Nephron (organoid): ENCODE results near the gene SSTR1.
"Not testable (repeated sequence)": the region's sequence is repeated elsewhere in the genome, so short reads cannot be mapped to it uniquely, and the experiment has no call there.

Experiments
- H3K27ac Mint-ChIP-seq, 3 experiments: 2 replicates each; pipeline ENCODE4 v1.8.0; 2020; ENCODE audit warnings: mixed read lengths in 3 of 3, mild to moderate bottlenecking in 2 of 3, moderate library complexity in 1 of 3
- H3K27me3 Mint-ChIP-seq: 2 replicates; pipeline ENCODE4 v1.8.0; 2021; ENCODE audit warnings: low read depth, mild to moderate bottlenecking, moderate library complexity, mixed read lengths
- H3K36me3 Mint-ChIP-seq: 2 replicates; pipeline ENCODE4 v1.8.0; 2020; ENCODE audit warnings: low read depth, mixed read lengths
- H3K4me1 Mint-ChIP-seq: 2 replicates; pipeline ENCODE4 v1.8.0; 2020; ENCODE audit warnings: mixed read lengths
- H3K4me3 Mint-ChIP-seq, 3 experiments: 2 replicates each; pipeline ENCODE4 v1.8.0; 2020; ENCODE audit warnings: mild to moderate bottlenecking in 3 of 3, mixed read lengths in 3 of 3, moderate library complexity in 2 of 3
- H3K9me3 Mint-ChIP-seq: 2 replicates; pipeline ENCODE4 v1.8.0; 2020; ENCODE audit warnings: mixed read lengths
- CTCF ChIP-seq, 3 experiments: fragments of 200-600 bp; sonication (generic); IDR thresholded peaks; one replicate each; pipeline ENCODE4 v1.5.0; 2021; ENCODE audit warnings: antibody characterized with exemption in 3 of 3; ENCODE audit not compliant: unreplicated experiment in 3 of 3

Gene SSTR1

DNA sequence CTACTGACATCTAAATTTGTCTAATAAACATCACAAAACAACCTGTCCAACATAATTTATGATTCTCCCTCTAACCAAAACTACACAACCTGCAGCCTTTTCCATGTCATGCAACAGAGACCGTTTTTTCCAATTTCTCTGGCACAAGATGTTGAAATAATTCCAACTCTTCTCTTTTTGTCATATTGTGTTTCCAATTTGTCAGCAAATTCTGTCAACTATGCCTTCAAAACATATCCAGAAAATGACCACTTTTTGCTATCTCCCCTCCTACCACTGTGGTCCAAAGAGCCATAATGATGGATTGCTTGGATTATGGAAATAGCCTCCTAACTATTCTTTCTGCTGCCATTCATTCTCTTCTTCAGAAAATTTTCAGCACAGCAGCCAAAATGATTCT is 31.3 kb upstream of the SSTR1 start:
- no peak overlapping the region for H3K4me3 Mint-ChIP-seq
- peaks cover 7% of the 10 kb centered on the region for H3K9me3 Mint-ChIP-seq
- no peaks in the 10 kb centered on the region for H3K36me3 Mint-ChIP-seq
- H3K4me1 Mint-ChIP-seq, result no peaks in the 10 kb centered on the region
- TF ChIP-seq CTCF (IDR thresholded peaks at IDR 0.05; ENCODE audit: unreplicated experiment in 3 of 3), result no peak
- peaks cover 12% of the 10 kb centered on the region for H3K27me3 Mint-ChIP-seq
- no peak overlapping the region for H3K27ac Mint-ChIP-seq

- H3K4me1 Mint-ChIP-seq, result no peaks in the 10 kb centered on the region
- TF ChIP-seq CTCF (IDR thresholded peaks at IDR 0.05; ENCODE audit: unreplicated experiment in 3 of 3), result no peak
- no peak overlapping the region for H3K27ac Mint-ChIP-seq
- no peaks in the 10 kb centered on the region for H3K36me3 Mint-ChIP-seq
- H3K27me3 Mint-ChIP-seq, result peaks cover 22% of the 10 kb centered on the region
- H3K9me3 Mint-ChIP-seq, result peaks cover 6% of the 10 kb centered on the region
- no peak overlapping the region for H3K4me3 Mint-ChIP-seq
These were observed 23.6 kb upstream of the SSTR1 start for GRCh38 chr14:38184132-38184531.

- TF ChIP-seq CTCF (IDR thresholded peaks at IDR 0.05; ENCODE audit: unreplicated experiment in 3 of 3), result no peak
- no peak overlapping the region for H3K27ac Mint-ChIP-seq
- H3K4me3 Mint-ChIP-seq, result no peak overlapping the region
- H3K27me3 Mint-ChIP-seq, result peaks cover 38% of the 10 kb centered on the region
- H3K9me3 Mint-ChIP-seq, result peaks cover 2% of the 10 kb centered on the region
- H3K4me1 Mint-ChIP-seq, result no peaks in the 10 kb centered on the region
- no peaks in the 10 kb centered on the region for H3K36me3 Mint-ChIP-seq
These were observed 22.0 kb upstream of the SSTR1 start for GRCh38 chr14:38185671-38186070.

DNA sequence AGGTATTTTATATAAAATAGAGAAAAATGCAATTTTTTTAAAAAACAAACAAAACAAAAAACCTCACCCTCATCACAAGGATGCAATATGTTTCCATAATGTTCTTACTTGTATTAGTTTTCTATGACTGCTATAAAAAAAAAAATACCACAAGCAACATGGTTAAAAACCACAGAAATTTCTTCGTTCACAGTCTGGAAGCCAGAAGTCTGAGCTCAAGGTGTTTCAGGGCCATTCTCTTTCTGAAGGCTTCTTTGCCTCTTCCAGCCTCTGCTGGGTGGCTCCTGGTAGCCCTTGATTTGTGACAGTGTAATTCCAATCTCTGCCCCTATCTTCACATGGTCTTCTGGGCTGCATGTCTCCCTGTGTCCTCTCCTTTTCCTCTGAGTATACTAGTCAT is 21.5 kb upstream of the SSTR1 start:
- peaks cover 2% of the 10 kb centered on the region for H3K9me3 Mint-ChIP-seq
- H3K27ac Mint-ChIP-seq, result no peak overlapping the region
- H3K27me3 Mint-ChIP-seq, result peaks cover 43% of the 10 kb centered on the region
- no peak for TF ChIP-seq CTCF (IDR thresholded peaks at IDR 0.05; ENCODE audit: unreplicated experiment in 3 of 3)
- no peaks in the 10 kb centered on the region for H3K36me3 Mint-ChIP-seq
- no peaks in the 10 kb centered on the region for H3K4me1 Mint-ChIP-seq
- H3K4me3 Mint-ChIP-seq, result no peak overlapping the region

GRCh38 chr14:38187528-38187927 is 20.2 kb upstream of the SSTR1 start:
- no peak overlapping the region for H3K4me3 Mint-ChIP-seq
- H3K9me3 Mint-ChIP-seq, result peaks cover 7% of the 10 kb centered on the region
- H3K36me3 Mint-ChIP-seq, result no peaks in the 10 kb centered on the region
- peaks cover 56% of the 10 kb centered on the region for H3K27me3 Mint-ChIP-seq
- H3K27ac Mint-ChIP-seq, result no peak overlapping the region
- no peaks in the 10 kb centered on the region for H3K4me1 Mint-ChIP-seq
- no peak for TF ChIP-seq CTCF (IDR thresholded peaks at IDR 0.05; ENCODE audit: unreplicated experiment in 3 of 3)

GRCh38 chr14:38189930-38190726 is 17.6 kb upstream of the SSTR1 start:
- no peaks in the 10 kb centered on the region for H3K4me1 Mint-ChIP-seq
- no peak overlapping the region for H3K27ac Mint-ChIP-seq
- no peak for TF ChIP-seq CTCF (IDR thresholded peaks at IDR 0.05; ENCODE audit: unreplicated experiment in 3 of 3)
- H3K36me3 Mint-ChIP-seq, result no peaks in the 10 kb centered on the region
- H3K27me3 Mint-ChIP-seq, result peaks cover 74% of the 10 kb centered on the region
- no peak overlapping the region for H3K4me3 Mint-ChIP-seq
- H3K9me3 Mint-ChIP-seq, result peaks cover 7% of the 10 kb centered on the region

- H3K36me3 Mint-ChIP-seq, H3K4me3 Mint-ChIP-seq, H3K27ac Mint-ChIP-seq, H3K9me3 Mint-ChIP-seq, H3K4me1 Mint-ChIP-seq: not testable (repeated sequence)
- peaks cover 74% of the 10 kb centered on the region for H3K27me3 Mint-ChIP-seq
These were observed 16.9 kb upstream of the SSTR1 start for GRCh38 chr14:38190846-38191245.

DNA sequence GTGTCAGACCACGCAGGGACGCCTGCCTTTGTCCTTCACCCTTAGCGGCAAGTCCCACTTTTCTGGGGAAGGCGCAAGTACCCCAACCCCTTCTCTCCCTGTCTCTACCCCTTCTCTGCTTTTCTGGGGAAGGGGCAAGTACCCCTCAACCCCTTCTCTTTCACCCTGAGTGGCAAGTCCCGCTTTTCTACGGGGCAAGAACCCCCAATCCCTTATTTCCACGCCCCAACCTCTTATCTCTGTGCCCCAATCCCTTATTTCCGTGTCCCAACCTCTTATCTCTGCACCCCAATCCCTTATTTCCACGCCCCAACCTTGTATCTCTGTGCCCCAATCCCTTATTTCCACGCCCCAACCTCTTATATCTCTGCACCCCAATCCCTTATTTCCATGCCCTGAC is 16.2 kb upstream of the SSTR1 start:
- H3K9me3 Mint-ChIP-seq, H3K4me3 Mint-ChIP-seq, H3K36me3 Mint-ChIP-seq, H3K27ac Mint-ChIP-seq, H3K4me1 Mint-ChIP-seq: not testable (repeated sequence)
- H3K27me3 Mint-ChIP-seq, result peaks cover 80% of the 10 kb centered on the region
